Body of pancreas (tissue), 4 donors: ENCODE data around the gene SRRD.

Source experiments
- CTCF ChIP-seq, 7 experiments: fragments of 450-650 bp in 4 of 7; fragments of 200-600 bp in 3 of 7; sonication (generic) in 3 of 7; IDR thresholded peaks; one replicate each; pipeline ENCODE4 v1.5.1; 2016 to 2019; ENCODE audit warnings: antibody characterized with exemption in 7 of 7
- POLR2A ChIP-seq, 3 donors: fragments of 450-650 bp; IDR thresholded peaks; one replicate each; pipeline ENCODE4 v1.6.1; 2016; ENCODE audit warnings: antibody characterized with exemption in 3 of 3, mild to moderate bottlenecking in 2 of 3

DNA sequence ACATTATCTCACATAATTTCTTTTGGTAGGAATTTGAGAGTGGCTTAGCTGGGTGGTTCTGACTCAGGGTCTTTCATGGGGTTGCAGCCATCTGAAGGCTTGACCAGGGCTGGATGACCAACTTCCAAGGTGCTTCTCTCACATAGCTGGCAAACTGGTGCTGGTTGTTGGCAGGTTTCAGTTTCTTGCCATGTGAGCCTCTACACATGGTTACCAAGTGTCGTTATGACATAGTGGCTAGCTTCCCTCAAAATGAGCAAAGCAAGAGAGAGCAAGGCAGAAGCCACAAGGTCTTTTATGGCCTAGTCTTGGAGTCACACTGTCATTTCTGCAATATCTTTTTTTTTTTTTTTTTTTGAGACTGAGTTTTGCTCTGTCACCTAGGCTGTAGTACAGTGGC lies 32.8 kb downstream of the SRRD start:
- TF ChIP-seq CTCF (IDR thresholded peaks at IDR 0.05) (no peak), POLR2A (IDR thresholded peaks at IDR 0.05) (no peak)
